Osteocyte (in vitro differentiated cells): ENCODE data around the gene C3. TPM values are rescaled to one million over a fixed set of nuclear protein-coding genes. Genes with fewer than 3 reads are reported as not detected.
"Not testable (repeated sequence)": the region's sequence is repeated elsewhere in the genome, so short reads cannot be mapped to it uniquely, and the experiment has no call there.

Experiments
- DNase-seq: peaks from one replicate; pipeline ENCODE4 v3.0.0; 2021; ENCODE audit warnings: mixed read lengths; ENCODE audit not compliant: unreplicated experiment; ENCODE audit errors: extremely low spot score
- H3K27ac Mint-ChIP-seq: one replicate; pipeline ENCODE4 v1.8.0; 2021; ENCODE audit warnings: mild to moderate bottlenecking, mixed read lengths; ENCODE audit not compliant: unreplicated experiment
- H3K27me3 Mint-ChIP-seq: one replicate; pipeline ENCODE4 v1.8.0; 2021; ENCODE audit warnings: mixed read lengths; ENCODE audit not compliant: unreplicated experiment
- H3K36me3 Mint-ChIP-seq: one replicate; pipeline ENCODE4 v1.8.0; 2021; ENCODE audit warnings: mixed read lengths; ENCODE audit not compliant: unreplicated experiment
- H3K4me1 Mint-ChIP-seq: one replicate; pipeline ENCODE4 v1.8.0; 2021; ENCODE audit warnings: mixed read lengths; ENCODE audit not compliant: unreplicated experiment
- H3K4me3 Mint-ChIP-seq: one replicate; pipeline ENCODE4 v1.8.0; 2021; ENCODE audit warnings: mild to moderate bottlenecking, moderate library complexity, mixed read lengths; ENCODE audit not compliant: unreplicated experiment
- H3K9me3 Mint-ChIP-seq: one replicate; pipeline ENCODE4 v1.8.0; 2021; ENCODE audit warnings: mixed read lengths; ENCODE audit not compliant: unreplicated experiment
- CTCF ChIP-seq: fragments of 200-600 bp; sonication (generic); IDR thresholded peaks from 2 replicates; pipeline ENCODE4 v1.5.0; 2021; ENCODE audit warnings: antibody characterized with exemption, mild to moderate bottlenecking, moderate library complexity
- total RNA-seq: library from RNA; stranded (reverse); gene quantifications from 2 replicates; pipeline ENCODE4 v1.2.1, GENCODE V29; 2021

The C3 gene
- total RNA-seq, 1 donor from 2014 or later = 0.56 TPM

GRCh38 chr19:6663236-6664201 lies 56.9 kb downstream of the C3 start:
- no peaks in the 10 kb centered on the region for H3K27me3 Mint-ChIP-seq
- no peak overlapping the region for H3K4me3 Mint-ChIP-seq
- TF ChIP-seq CTCF = no peak
- H3K36me3 Mint-ChIP-seq = no peaks in the 10 kb centered on the region
- no peaks in the 10 kb centered on the region for H3K9me3 Mint-ChIP-seq
- no peak overlapping the region for H3K27ac Mint-ChIP-seq
- H3K4me1 Mint-ChIP-seq = no peaks in the 10 kb centered on the region
- no peak for DNase-seq

GRCh38 chr19:6662702-6663101 lies 57.7 kb downstream of the C3 start:
- no peaks in the 10 kb centered on the region for H3K4me1 Mint-ChIP-seq
- no peak for DNase-seq
- H3K36me3 Mint-ChIP-seq = no peaks in the 10 kb centered on the region
- no peak overlapping the region for H3K4me3 Mint-ChIP-seq
- no peak for TF ChIP-seq CTCF
- no peak overlapping the region for H3K27ac Mint-ChIP-seq
- no peaks in the 10 kb centered on the region for H3K9me3 Mint-ChIP-seq
- no peaks in the 10 kb centered on the region for H3K27me3 Mint-ChIP-seq

GRCh38 chr19:6661509-6662244 lies 58.8 kb downstream of the C3 start:
- DNase-seq, H3K9me3 Mint-ChIP-seq, H3K36me3 Mint-ChIP-seq, H3K4me3 Mint-ChIP-seq, H3K27ac Mint-ChIP-seq, H3K4me1 Mint-ChIP-seq, H3K27me3 Mint-ChIP-seq: not testable (repeated sequence)

- Mint-ChIP-seq H3K27ac (no peak overlapping the region), H3K27me3 (no peaks in the 10 kb centered on the region), H3K4me3 (no peak overlapping the region), H3K4me1 (no peaks in the 10 kb centered on the region), H3K36me3 (no peaks in the 10 kb centered on the region), H3K9me3 (no peaks in the 10 kb centered on the region)
- DNase-seq = no peak
- no peak for TF ChIP-seq CTCF
Observed at GRCh38 chr19:6660930-6661329, 59.5 kb downstream of the C3 start.

GRCh38 chr19:6656390-6656789 lies 64.1 kb downstream of the C3 start:
- not testable (repeated sequence) for DNase-seq, H3K4me1 Mint-ChIP-seq

More at GRCh38 chr19:6656390-6656789, 64.1 kb downstream of the C3 start:
- not testable (repeated sequence) for H3K27ac Mint-ChIP-seq, H3K27me3 Mint-ChIP-seq, H3K9me3 Mint-ChIP-seq, H3K36me3 Mint-ChIP-seq, H3K4me3 Mint-ChIP-seq
